ENCODE measurements around the gene CDH4.

CDH4 gene

DNA sequence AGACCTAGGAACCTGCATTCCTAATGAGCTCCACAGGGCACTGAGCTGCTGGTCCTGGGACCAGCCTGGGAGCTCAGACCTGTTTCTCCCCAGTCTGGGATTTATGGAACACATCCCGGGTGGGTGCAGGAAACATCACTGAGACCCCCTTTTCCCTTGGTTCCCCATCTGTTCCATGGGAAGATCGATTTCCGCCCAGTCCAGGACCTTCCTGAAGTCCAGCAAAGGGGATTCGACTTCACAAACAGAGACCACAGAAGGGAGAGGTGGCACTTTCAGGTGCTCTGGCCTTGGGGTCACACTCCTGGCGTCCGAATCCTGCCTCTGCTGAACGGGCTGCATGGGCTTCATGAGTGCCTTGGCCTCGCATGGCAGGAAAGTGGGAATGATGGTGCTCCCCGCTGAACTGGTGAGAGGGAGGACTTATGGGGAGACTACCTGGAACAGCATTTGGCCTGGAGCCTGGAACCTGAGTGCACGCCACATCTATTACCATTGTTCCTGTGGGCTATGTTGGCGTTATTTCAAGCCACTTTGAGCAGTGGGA is 517.3 kb downstream of the CDH4 start:
- Histone ChIP-seq H3K4me3 (ENCODE audit: low read length) (no peak overlapping the region), H3K36me3 (ENCODE audit: insufficient read depth, low read length) (peaks cover 3% of the 10 kb centered on the region), H3K4me1 (ENCODE audit: control insufficient read depth, insufficient read depth, low read length) (no peaks in the 10 kb centered on the region), H3K27me3 (ENCODE audit: control insufficient read depth, insufficient read depth, low read length) (no peaks in the 10 kb centered on the region), H3K4me2 (ENCODE audit: low read length) (no peak overlapping the region), H3K9me3 (replicated peaks; ENCODE audit: low read length) (no peaks in the 10 kb centered on the region), H3K9ac (ENCODE audit: low read depth, low read length) (no peak overlapping the region)

DNA sequence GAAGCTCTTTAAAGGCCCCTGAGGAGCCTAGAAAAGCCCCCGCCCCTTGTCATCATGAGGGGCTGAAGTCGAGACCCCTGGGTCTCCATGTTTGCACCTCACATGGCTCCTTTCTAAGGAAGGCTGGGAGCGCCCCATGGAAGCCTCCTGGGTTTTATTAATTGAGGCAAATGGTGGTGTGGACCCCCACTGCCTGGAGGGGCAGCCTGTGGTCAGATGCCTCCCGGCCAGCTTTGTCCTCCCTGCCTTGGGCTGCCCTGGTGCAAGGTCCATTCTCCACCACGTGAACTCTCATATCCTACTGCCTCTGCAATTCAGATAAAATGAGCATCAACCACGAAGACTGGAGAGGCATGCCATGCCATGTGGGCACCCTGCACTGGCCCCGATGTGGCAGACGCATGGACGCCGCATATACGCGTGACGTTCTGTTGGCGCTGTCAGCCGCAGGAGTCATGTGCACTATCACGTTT is 518.1 kb downstream of the CDH4 start:
- H3K9me3 ChIP-seq (replicated peaks; ENCODE audit: low read length): no peaks in the 10 kb centered on the region
- H3K27me3 ChIP-seq (ENCODE audit: control insufficient read depth, insufficient read depth, low read length): no peaks in the 10 kb centered on the region
- H3K4me1 ChIP-seq (ENCODE audit: control insufficient read depth, insufficient read depth, low read length): no peaks in the 10 kb centered on the region
- H3K36me3 ChIP-seq (ENCODE audit: insufficient read depth, low read length): peaks cover 3% of the 10 kb centered on the region
- no peak overlapping the region for H3K4me2 ChIP-seq (ENCODE audit: low read length)
- H3K4me3 ChIP-seq (ENCODE audit: low read length): no peak overlapping the region
- H3K9ac ChIP-seq (ENCODE audit: low read depth, low read length): no peak overlapping the region

DNA sequence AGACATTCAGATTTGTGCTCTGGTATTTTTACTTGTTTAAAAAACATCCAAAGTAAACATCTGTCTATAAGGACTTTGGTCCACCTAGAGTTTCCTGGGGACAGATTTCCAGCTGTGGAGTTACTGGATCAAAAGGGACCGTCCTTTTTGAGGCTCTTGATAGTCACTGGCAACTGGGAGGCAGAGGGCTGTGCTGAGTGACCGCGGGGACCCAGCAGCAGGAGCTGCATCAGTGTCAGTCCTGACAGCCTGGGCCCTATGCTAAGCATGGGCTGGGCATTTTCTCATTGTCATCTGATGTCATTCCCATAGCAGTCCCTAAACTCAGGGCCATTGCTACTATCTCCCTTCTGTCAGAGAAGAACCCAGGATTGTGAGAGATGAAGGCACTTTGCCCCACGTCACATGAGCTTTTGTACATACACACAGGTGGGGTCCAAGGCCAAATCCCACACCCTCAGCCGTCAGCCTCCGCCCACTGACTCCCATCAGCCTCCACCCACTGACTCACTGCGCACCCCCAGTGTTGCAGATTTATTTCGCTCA is 519.8 kb downstream of the CDH4 start:
- no peak overlapping the region for H3K9ac ChIP-seq (ENCODE audit: low read depth, low read length)
- H3K9me3 ChIP-seq (replicated peaks; ENCODE audit: low read length): no peaks in the 10 kb centered on the region
- H3K4me2 ChIP-seq (ENCODE audit: low read length): no peak overlapping the region
- H3K4me1 ChIP-seq (ENCODE audit: control insufficient read depth, insufficient read depth, low read length): no peaks in the 10 kb centered on the region
- peaks cover 3% of the 10 kb centered on the region for H3K36me3 ChIP-seq (ENCODE audit: insufficient read depth, low read length)
- H3K27me3 ChIP-seq (ENCODE audit: control insufficient read depth, insufficient read depth, low read length): no peaks in the 10 kb centered on the region
- no peak overlapping the region for H3K4me3 ChIP-seq (ENCODE audit: low read length)

DNA sequence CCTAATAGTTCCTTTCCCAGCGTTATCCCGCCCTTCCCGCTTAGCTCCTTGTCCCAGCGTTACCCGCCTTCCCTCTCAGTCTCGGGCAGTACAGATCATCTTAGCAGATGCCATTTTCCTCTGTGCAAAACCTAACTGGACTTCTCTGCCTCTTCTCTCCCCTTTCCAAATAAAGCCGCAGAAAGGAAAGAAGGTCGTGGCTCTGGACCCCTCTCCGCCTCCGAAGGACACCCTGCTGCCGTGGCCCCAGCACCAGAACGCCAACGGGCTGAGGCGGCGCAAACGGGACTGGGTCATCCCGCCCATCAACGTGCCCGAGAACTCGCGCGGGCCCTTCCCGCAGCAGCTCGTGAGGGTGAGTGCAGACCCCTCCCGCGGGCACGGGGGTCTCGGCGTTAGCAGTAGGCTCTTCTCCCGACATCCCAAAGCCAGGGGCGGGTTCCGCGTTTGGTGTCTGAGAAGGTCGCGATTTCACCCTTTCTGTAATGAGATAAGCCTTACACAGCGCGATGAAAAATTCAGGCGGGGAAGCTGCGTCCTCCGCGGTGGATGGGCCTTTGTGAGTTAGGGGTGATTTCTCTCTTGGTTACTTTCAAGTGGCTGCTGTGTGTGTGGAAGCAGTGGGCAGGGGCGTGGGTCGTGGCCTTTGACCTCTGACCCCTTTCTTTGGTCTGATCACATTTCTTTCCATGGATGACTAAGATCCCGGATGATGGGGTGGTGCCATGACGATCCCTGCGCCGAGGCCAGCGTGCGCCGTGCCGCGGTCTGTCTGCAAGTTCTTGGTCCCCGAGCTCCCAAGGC is 521.0 kb downstream of the CDH4 start:
- Histone ChIP-seq H3K4me1 (ENCODE audit: control insufficient read depth, insufficient read depth, low read length) (no peaks in the 10 kb centered on the region), H3K4me2 (ENCODE audit: low read length) (no peak overlapping the region), H3K36me3 (ENCODE audit: insufficient read depth, low read length) (peaks cover 3% of the 10 kb centered on the region), H3K27me3 (ENCODE audit: control insufficient read depth, insufficient read depth, low read length) (no peaks in the 10 kb centered on the region), H3K9me3 (replicated peaks; ENCODE audit: low read length) (no peaks in the 10 kb centered on the region), H3K9ac (ENCODE audit: low read depth, low read length) (no peak overlapping the region), H3K4me3 (ENCODE audit: low read length) (no peak overlapping the region)

GRCh38 chr20:61773926-61774587 is 522.0 kb downstream of the CDH4 start:
- H3K27me3 ChIP-seq (ENCODE audit: control insufficient read depth, insufficient read depth, low read length): no peaks in the 10 kb centered on the region
- no peak overlapping the region for H3K4me2 ChIP-seq (ENCODE audit: low read length)
- no peak overlapping the region for H3K4me3 ChIP-seq (ENCODE audit: low read length)
- H3K4me1 ChIP-seq (ENCODE audit: control insufficient read depth, insufficient read depth, low read length): no peaks in the 10 kb centered on the region
- no peak overlapping the region for H3K9ac ChIP-seq (ENCODE audit: low read depth, low read length)
- peaks cover 3% of the 10 kb centered on the region for H3K36me3 ChIP-seq (ENCODE audit: insufficient read depth, low read length)
- H3K9me3 ChIP-seq (replicated peaks; ENCODE audit: low read length): no peaks in the 10 kb centered on the region

GRCh38 chr20:61775423-61775822 is 523.4 kb downstream of the CDH4 start:
- Histone ChIP-seq H3K4me3 (ENCODE audit: low read length) (no peak overlapping the region), H3K9me3 (replicated peaks; ENCODE audit: low read length) (no peaks in the 10 kb centered on the region), H3K4me2 (ENCODE audit: low read length) (no peak overlapping the region)

DNA sequence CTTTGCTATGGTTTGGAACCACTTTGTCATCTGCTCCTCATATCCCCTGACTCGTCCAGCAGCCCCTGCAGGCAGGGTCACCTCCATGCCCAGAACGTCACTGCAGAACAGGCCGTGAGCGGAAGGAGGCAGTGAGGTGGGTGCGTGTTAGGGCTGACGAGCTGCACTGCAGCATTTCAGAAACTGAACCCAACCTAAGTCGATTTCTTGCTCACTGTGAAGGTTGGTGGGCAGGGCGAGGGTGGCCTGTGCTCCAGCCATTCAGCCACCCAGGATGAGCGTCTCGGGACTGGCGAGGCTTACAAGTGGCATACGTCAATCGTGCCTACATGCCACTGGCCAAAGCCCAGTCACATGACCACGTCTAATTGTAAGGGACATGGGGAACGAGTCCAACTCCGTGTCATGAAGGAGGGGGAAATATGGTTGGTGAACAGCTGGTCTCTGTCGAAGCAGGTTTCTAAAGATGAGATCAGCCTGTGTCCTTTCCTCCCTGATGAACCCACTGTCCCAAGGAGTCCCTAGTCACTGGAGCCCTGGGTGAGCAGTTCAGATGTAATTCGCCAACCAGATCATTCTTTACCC is 524.5 kb downstream of the CDH4 start:
- Histone ChIP-seq H3K4me3 (ENCODE audit: low read length) (no peak overlapping the region), H3K9me3 (replicated peaks; ENCODE audit: low read length) (no peaks in the 10 kb centered on the region), H3K4me1 (ENCODE audit: control insufficient read depth, insufficient read depth, low read length) (no peaks in the 10 kb centered on the region), H3K4me2 (ENCODE audit: low read length) (no peak overlapping the region), H3K36me3 (ENCODE audit: insufficient read depth, low read length) (peaks cover 3% of the 10 kb centered on the region), H3K27me3 (ENCODE audit: control insufficient read depth, insufficient read depth, low read length) (no peaks in the 10 kb centered on the region), H3K9ac (ENCODE audit: low read depth, low read length) (no peak overlapping the region)

More at GRCh38 chr20:61775423-61775822, 523.4 kb downstream of the CDH4 start:
- Histone ChIP-seq H3K4me1 (ENCODE audit: control insufficient read depth, insufficient read depth, low read length) (no peaks in the 10 kb centered on the region), H3K9ac (ENCODE audit: low read depth, low read length) (no peak overlapping the region), H3K36me3 (ENCODE audit: insufficient read depth, low read length) (peaks cover 3% of the 10 kb centered on the region), H3K27me3 (ENCODE audit: control insufficient read depth, insufficient read depth, low read length) (no peaks in the 10 kb centered on the region)

DNA sequence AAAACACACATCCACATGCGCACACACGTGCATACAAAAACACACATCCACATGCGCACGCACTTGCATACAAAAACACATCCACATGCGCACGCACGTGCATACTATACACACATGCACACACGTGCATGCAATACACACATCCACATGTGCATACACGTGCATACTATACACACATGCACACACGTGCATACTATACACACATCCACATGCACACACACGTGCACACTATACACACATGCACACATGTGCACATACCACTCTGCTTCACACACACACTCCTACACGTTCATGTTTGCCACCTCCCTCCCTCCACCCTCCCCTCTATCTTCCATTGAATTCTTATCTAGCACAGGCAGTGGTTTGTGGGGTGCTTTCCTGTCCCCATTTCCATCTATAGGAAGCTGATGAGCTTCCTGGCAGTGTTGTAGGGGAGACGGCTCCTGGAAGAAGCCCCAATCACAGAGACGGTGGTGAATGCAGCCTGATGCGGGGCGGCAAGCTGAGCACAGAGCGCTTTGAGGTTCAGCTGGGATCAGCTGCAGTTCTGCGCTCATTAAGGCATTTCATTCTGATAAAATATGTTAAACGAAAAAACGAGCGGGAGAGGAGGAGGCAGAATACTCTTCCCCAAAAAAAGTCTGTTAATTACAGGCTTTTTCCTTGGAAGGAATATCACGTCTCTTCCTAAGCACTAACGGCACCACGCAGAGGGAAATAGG is 525.9 kb downstream of the CDH4 start:
- Histone ChIP-seq H3K4me1 (ENCODE audit: control insufficient read depth, insufficient read depth, low read length) (no peaks in the 10 kb centered on the region), H3K4me2 (ENCODE audit: low read length) (no peak overlapping the region), H3K4me3 (ENCODE audit: low read length) (no peak overlapping the region), H3K9ac (ENCODE audit: low read depth, low read length) (no peak overlapping the region), H3K9me3 (replicated peaks; ENCODE audit: low read length) (no peaks in the 10 kb centered on the region), H3K27me3 (ENCODE audit: control insufficient read depth, insufficient read depth, low read length) (no peaks in the 10 kb centered on the region), H3K36me3 (ENCODE audit: insufficient read depth, low read length) (peaks cover 3% of the 10 kb centered on the region)

DNA sequence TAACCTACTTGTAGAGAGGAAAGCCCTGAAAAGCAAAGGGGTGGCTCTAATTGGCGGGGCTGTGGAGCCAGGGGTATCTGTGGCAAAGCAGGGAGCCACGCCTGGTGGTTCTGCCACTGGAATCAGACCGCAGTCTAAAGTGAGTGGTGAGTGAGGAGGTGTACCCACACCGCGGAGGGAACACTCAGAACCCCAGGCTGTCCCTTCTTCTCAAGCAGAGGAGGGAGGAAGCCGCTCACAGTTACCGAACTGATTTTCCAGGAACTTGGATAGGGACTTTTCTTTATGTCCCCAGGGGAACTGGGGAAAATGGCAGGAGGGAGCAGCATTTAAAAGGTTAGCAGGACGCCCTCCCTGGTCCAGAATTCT is 526.4 kb downstream of the CDH4 start:
- H3K4me3 ChIP-seq (ENCODE audit: low read length): no peak overlapping the region
- no peaks in the 10 kb centered on the region for H3K4me1 ChIP-seq (ENCODE audit: control insufficient read depth, insufficient read depth, low read length)
- H3K9ac ChIP-seq (ENCODE audit: low read depth, low read length): no peak overlapping the region
- H3K27me3 ChIP-seq (ENCODE audit: control insufficient read depth, insufficient read depth, low read length): no peaks in the 10 kb centered on the region
- H3K9me3 ChIP-seq (replicated peaks; ENCODE audit: low read length): no peaks in the 10 kb centered on the region
- H3K4me2 ChIP-seq (ENCODE audit: low read length): no peak overlapping the region
- H3K36me3 ChIP-seq (ENCODE audit: insufficient read depth, low read length): peaks cover 3% of the 10 kb centered on the region

DNA sequence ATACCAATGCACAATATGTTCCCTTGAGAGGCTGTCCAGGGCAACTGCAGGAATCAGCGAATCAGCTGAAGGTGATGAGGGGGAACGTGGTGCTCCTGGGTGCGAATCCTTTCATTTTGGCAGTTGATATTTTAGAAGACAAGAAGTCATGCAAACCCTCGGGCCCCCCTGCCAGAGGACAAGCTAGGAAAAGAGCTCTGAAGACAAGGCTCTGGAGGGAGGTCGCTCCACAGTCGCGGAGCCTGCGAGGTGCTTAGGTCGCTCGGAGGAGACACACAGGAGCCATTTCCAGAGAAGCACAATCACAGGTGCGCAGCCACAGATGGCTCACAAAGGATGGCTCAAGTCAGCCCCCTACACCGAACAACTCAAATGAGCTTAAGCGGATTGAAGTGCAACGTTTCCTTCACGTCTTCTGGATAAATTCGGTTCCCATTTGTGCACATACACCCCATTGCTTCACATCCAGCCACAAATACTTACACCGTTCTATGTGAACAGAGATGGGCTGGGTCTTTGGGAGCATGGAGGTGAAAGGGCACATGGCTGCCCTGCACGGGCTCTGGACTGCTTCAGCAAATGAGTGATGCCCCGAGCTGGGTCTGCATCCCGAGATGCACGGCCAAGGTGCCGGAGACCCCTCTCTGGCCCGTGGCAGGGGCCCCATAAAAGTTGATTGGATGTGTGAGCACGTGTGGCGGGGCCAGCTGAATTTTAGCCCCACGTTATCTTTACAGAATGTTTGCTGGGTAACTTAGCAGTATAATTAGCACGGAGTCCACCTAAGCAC is 527.3 kb downstream of the CDH4 start:
- Histone ChIP-seq H3K9me3 (replicated peaks; ENCODE audit: low read length) (no peaks in the 10 kb centered on the region), H3K36me3 (ENCODE audit: insufficient read depth, low read length) (no peaks in the 10 kb centered on the region), H3K4me2 (ENCODE audit: low read length) (no peak overlapping the region), H3K4me3 (ENCODE audit: low read length) (no peak overlapping the region), H3K9ac (ENCODE audit: low read depth, low read length) (no peak overlapping the region), H3K27me3 (ENCODE audit: control insufficient read depth, insufficient read depth, low read length) (no peaks in the 10 kb centered on the region), H3K4me1 (ENCODE audit: control insufficient read depth, insufficient read depth, low read length) (no peaks in the 10 kb centered on the region)
